OCI-LY1 (cell line): Measurements from ENCODE around the gene SERPINA9.

Experiments used
- H2AFZ ChIP-seq: fragments of 200-600 bp; sonication (generic), shearing (Covaris generic); 2 replicates; pipeline ENCODE4 v1.6.0; 2014; ENCODE audit warnings: antibody characterized with exemption, mild to moderate bottlenecking, low read length
- H3F3A ChIP-seq: fragments of 200-600 bp; sonication (generic), shearing (Covaris generic); 2 replicates; pipeline ENCODE4 v1.6.0; 2014; ENCODE audit warnings: mild to moderate bottlenecking, antibody characterized with exemption, low read length, moderate library complexity; ENCODE audit not compliant: insufficient read depth
- H3K27ac ChIP-seq: fragments of 200-600 bp; sonication (generic); 2 replicates; pipeline ENCODE4 v1.5.1; 2014; ENCODE audit warnings: low read length, mixed run types, mild to moderate bottlenecking, low read depth; ENCODE audit not compliant: poor library complexity, severe bottlenecking
- H3K27me3 ChIP-seq: fragments of 200-600 bp; sonication (generic); 2 replicates; pipeline ENCODE4 v1.6.0; 2014; ENCODE audit warnings: antibody characterized with exemption, mild to moderate bottlenecking, low read length, moderate library complexity; ENCODE audit not compliant: insufficient read depth
- H3K36me3 ChIP-seq: fragments of 200-600 bp; sonication (generic); 2 replicates; pipeline ENCODE4 v1.6.1; 2014; ENCODE audit warnings: mild to moderate bottlenecking, antibody characterized with exemption, low read length, moderate library complexity, mixed read lengths; ENCODE audit not compliant: insufficient read depth
- H3K4me1 ChIP-seq: fragments of 200-600 bp; sonication (generic); 2 replicates; pipeline ENCODE4 v1.5.1; 2014; ENCODE audit warnings: mild to moderate bottlenecking, low read length, moderate library complexity; ENCODE audit not compliant: insufficient read depth, severe bottlenecking
- H3K4me2 ChIP-seq: fragments of 200-600 bp; sonication (generic), shearing (Covaris generic); 2 replicates; pipeline ENCODE4 v1.6.1; 2014; ENCODE audit warnings: low read length
- H3K4me3 ChIP-seq: fragments of 200-600 bp; sonication (generic); 2 replicates; pipeline ENCODE4 v1.5.1; 2014; ENCODE audit warnings: low read length, low read depth, mild to moderate bottlenecking, mixed read lengths; ENCODE audit not compliant: poor library complexity, severe bottlenecking
- H3K79me2 ChIP-seq: fragments of 200-600 bp; shearing (Covaris generic); 2 replicates; pipeline ENCODE4 v1.6.1; 2016; ENCODE audit warnings: mixed run types, low read length, mixed read lengths; ENCODE audit not compliant: insufficient read depth
- H3K9ac ChIP-seq: fragments of 200-600 bp; sonication (generic), shearing (Covaris generic); 2 replicates; pipeline ENCODE4 v1.6.1; 2014; ENCODE audit warnings: mild to moderate bottlenecking, low read length, mixed read lengths
- H3K9me2 ChIP-seq: fragments of 200-600 bp; sonication (generic), shearing (Covaris generic); 2 replicates; pipeline ENCODE4 v1.6.1; 2014; ENCODE audit warnings: low read depth, mild to moderate bottlenecking, low read length, mixed read lengths
- H3K9me3 ChIP-seq: fragments of 200-600 bp; shearing (Covaris generic); 2 replicates; pipeline ENCODE4 v1.6.1; 2014; ENCODE audit warnings: low read length, mixed read lengths
- H4K20me1 ChIP-seq: fragments of 200-600 bp; sonication (generic), shearing (Covaris generic); 2 replicates; pipeline ENCODE4 v1.6.0; 2016; ENCODE audit warnings: mild to moderate bottlenecking, low read length; ENCODE audit not compliant: insufficient read depth
- CTCF ChIP-seq: fragments of 200-600 bp; sonication (generic), shearing (Covaris generic); IDR thresholded peaks from 2 replicates; pipeline ENCODE4 v1.5.1; 2017; ENCODE audit warnings: mild to moderate bottlenecking, antibody characterized with exemption, low read length, moderate library complexity, mixed read lengths
- EZH2 ChIP-seq: fragments of 200-600 bp; sonication (generic), shearing (Covaris generic); IDR thresholded peaks from 2 replicates; pipeline ENCODE4 v1.8.0; 2017; ENCODE audit warnings: borderline replicate concordance, mixed run types, mild to moderate bottlenecking, antibody characterized with exemption, low read length, moderate library complexity, mixed read lengths

SERPINA9 gene

GRCh38 chr14:94517248-94517640 lies 41.2 kb upstream of the SERPINA9 start:
- no peak overlapping the region for H3K4me3 ChIP-seq
- H3F3A ChIP-seq = no peaks in the 10 kb centered on the region
- H4K20me1 ChIP-seq = no peaks in the 10 kb centered on the region
- H3K79me2 ChIP-seq = no peaks in the 10 kb centered on the region
- no peaks in the 10 kb centered on the region for H3K9me3 ChIP-seq
- no peak overlapping the region for H3K4me2 ChIP-seq
- H3K36me3 ChIP-seq = no peaks in the 10 kb centered on the region
- H3K4me1 ChIP-seq = no peaks in the 10 kb centered on the region
- H2AFZ ChIP-seq = no peak overlapping the region
- no peak overlapping the region for H3K9ac ChIP-seq
- no peak overlapping the region for H3K27ac ChIP-seq
- no peaks in the 10 kb centered on the region for H3K9me2 ChIP-seq
- TF ChIP-seq EZH2 (no peak), CTCF (no peak)
- peaks cover 6% of the 10 kb centered on the region; the same call in 1 of the 2 replicates for H3K27me3 ChIP-seq

DNA sequence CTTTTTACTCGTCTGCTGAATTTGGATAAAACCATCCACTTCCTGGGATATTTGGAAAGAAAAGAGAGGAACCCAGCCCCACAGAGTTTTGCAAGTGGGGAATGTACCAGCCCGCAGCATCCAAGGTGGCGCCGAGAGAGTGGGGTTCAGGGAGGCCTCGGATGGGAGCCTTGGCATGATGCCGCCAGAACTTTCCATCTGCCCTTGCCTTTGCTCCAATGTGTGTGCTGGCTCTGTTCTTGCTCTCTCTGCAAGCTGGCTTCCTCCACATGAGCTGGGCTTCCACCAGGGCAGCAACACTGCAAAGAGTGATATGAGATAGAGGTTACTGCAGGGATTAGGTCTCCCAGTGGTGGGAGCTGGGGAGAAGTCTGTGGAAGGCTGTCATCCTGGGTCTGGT lies 39.9 kb upstream of the SERPINA9 start:
- H3K27me3 ChIP-seq = peaks cover 6% of the 10 kb centered on the region; the same call in 1 of the 2 replicates

GRCh38 chr14:94515426-94515825 lies 39.4 kb upstream of the SERPINA9 start:
- Histone ChIP-seq H3K27me3 (peaks cover 6% of the 10 kb centered on the region; the same call in 1 of the 2 replicates), H3K79me2 (no peaks in the 10 kb centered on the region), H2AFZ (no peak overlapping the region), H3K27ac (no peak overlapping the region), H3K9ac (no peak overlapping the region), H3F3A (no peaks in the 10 kb centered on the region), H3K4me1 (no peaks in the 10 kb centered on the region), H3K4me2 (no peak overlapping the region), H3K9me3 (no peaks in the 10 kb centered on the region), H3K36me3 (no peaks in the 10 kb centered on the region), H4K20me1 (no peaks in the 10 kb centered on the region), H3K9me2 (no peaks in the 10 kb centered on the region), H3K4me3 (no peak overlapping the region)
- TF ChIP-seq EZH2 = no peak
- no peak for TF ChIP-seq CTCF

More for the DNA sequence above, 39.9 kb upstream of the SERPINA9 start:
- H3K9me2 ChIP-seq = no peaks in the 10 kb centered on the region
- H3K9me3 ChIP-seq = no peaks in the 10 kb centered on the region
- H3K36me3 ChIP-seq = no peaks in the 10 kb centered on the region
- H3K79me2 ChIP-seq = no peaks in the 10 kb centered on the region
- H3K4me2 ChIP-seq = no peak overlapping the region
- TF ChIP-seq CTCF (no peak), EZH2 (no peak)
- H2AFZ ChIP-seq = no peak overlapping the region
- no peak overlapping the region for H3K4me3 ChIP-seq
- no peaks in the 10 kb centered on the region for H3F3A ChIP-seq
- H3K9ac ChIP-seq = no peak overlapping the region
- H3K4me1 ChIP-seq = no peaks in the 10 kb centered on the region
- no peaks in the 10 kb centered on the region for H4K20me1 ChIP-seq
- H3K27ac ChIP-seq = no peak overlapping the region
